ENCODE measurements around the gene KDM4C.
"Not testable (repeated sequence)": the region's sequence is repeated elsewhere in the genome, so short reads cannot be mapped to it uniquely, and the experiment has no call there.

KDM4C gene

DNA sequence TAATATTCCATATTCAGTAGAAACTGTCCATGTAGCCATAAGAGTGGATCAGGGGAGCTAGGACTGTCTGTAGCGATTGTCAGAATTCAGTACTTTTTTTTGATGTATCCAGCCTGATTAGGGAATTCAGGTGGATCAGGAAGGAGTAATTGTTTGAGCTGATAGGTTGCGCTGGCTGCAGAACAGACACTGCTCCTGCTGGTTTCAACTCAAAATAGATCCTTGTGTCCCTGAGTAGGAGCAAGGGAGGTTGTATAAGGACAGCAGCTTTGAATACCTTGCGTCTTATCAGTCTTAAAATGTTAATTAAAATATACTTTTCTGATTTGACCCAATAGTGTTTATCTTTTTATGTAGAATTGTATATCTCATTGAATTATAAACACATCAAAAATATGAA is 229.6 kb downstream of the KDM4C start:
- no peak for DNase-seq

DNA sequence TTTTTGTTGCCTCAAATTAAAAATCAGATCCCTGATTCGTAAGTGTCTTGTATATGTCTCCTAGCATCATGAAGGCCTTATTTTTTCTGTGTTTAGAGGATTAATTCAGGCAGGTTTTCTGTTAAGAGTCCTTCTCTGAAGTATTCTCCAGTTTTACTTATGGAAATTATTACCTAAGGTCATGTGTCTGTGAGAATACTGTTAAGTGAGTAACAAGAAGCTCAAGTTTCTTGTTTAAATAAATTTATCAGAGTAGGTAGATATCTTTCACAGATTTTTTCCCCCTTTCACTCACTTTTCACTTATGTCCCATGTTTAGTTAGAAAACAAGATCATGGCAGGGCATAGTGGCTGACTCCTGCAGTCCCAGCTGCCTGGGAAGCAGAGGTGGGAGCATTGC is 233.6 kb downstream of the KDM4C start:
- DNase-seq = no peak

DNA sequence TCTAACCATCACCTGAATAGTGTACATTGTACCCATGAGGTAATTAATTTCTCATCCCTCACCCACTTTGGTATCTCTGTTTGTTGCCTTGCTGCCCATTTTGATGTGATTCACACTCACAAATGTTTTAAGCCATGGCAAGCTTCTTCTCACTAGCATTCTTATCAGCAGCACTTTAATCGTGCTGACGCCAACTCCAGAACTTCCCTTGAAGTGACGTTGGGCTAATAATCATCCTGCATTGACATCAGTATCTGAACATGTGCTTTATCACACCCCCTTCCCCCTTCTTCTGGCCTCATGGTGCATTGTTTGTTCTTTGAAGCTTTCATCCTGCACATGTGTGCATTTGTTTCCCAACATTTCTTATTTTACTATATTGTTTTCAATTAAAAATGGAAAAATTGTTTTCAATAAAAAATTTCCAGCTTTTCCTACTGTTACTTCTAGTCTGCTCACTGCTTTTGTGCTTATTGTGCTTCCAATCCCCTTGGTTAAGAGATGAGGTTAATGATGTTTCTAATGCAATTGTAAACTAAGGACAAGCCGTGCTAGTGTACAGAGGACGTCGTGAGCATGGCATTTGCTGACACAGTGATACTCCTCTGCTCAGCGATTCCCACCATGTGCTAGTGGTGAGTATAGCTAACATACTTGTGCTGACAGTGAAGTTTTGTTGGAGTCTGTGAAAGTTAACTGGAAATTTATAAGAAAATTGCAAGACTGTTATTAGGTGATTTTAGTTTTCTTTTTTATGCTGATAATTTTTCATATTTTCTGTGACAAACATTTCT is 238.5 kb downstream of the KDM4C start:
- DNase-seq = no peak

DNA sequence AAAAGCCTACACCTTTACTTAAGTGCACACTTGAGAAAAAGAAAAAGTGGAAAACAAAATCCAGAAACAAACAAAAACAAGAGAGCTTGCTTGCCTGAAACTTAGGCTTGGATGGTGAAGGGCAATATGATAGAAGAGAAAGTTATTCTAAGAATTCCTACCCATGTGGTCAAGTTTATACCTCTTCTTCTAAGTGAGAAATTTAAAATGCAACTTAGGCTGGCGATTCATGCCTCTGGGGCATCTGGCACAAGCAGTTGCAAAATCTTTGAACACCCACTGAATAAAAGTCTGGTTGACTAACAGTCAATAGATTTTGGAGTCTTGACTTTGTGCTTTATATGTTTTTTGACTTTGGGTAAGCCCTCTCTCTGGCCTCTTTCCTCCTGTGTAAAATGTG is 239.6 kb downstream of the KDM4C start:
- no peak for DNase-seq

DNA sequence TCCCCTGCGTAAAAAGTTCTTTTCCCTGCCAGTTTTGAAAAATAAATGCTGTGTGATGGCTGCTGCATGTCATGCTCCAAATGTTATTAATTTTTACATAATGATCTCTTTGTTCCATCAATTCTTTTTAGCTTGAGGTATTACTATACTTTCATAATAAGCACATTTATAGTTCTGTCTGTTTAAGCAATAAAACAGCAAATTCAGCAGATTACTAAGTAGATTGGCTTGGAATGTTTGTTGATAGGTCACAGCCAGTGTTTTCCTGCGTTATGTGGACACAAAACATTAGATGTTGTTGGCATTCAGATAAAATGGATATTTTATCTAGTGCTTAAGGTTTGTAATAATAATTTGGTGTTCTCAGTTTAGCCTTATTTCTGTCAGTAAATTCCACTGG is 242.0 kb downstream of the KDM4C start:
- DNase-seq = no peak

DNA sequence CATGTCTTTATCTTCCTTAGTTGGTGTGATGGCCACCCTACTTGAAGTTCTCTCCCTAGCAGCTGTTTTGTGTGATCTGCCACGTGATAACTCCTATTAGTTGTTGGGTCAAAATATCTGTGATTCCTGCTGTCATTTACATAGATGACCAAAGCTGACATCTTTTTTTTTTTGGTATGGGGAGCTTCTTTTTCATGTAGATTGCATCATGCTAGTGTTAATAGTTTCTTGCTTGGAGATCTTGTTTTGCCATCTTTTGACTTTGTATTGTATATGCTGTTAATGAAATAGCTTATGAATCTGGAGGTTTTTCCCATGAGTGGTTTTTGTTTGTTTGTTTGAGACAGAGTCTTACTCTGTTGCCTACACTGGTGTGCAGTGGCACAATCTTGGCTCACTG is 243.8 kb downstream of the KDM4C start:
- no peak for DNase-seq

DNA sequence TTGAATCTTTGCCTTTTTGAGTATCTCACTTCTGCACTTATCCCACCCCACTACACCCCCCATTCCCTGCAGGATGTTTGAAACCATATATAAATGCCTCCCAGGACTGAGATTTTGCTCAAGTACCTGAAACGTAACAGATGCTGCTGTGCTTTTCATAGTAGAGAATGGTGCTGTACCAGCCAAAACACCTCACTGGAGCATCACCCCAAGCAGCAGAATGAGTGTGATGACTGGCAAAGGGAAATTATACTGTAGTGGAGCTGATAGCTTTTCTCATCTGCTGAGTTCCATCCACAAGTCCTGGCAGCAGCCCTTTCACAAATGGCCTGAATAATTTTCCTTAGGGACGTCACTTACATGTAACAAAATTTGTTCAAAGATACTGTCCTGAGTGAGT is 246.1 kb downstream of the KDM4C start:
- DNase-seq = no peak

DNA sequence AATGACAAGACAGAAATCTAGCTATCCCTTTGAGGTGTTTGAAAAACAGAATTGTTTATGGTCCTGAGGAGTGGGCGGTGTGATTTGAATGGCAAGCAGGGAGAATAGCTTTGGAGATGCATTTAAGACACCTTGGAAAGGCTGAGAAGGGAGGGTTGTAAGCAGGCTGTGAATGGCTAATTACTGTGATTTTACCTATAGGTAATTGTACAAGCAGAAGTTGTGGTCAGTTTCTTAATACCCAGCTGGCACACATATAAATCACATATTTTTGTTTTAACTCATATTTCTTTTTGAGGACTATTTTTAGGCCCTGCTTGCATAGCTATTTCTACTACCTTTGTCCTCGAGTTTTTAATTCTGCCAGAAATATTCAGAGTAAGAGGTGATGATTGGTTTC is 248.6 kb downstream of the KDM4C start:
- DNase-seq = no peak

DNA sequence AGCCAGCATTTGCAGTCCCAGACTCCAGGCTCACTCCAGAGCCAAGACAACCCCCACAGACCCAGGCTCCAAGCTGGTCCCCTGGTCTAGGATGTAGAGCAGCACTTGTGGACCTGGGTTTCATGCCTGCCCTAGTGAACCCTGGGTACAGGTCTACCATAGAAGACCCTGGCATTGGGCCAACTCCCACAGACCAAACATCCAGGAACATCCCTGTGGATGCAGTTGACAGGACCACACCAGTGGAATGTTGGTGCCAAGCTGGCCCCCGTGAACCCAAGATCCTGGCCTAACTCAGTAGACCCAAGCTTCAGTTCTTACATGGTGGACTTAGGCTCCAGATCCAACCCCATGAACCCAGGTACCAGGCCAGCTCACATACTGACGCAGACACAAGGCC is 250.6 kb downstream of the KDM4C start:
- DNase-seq = no peak

DNA sequence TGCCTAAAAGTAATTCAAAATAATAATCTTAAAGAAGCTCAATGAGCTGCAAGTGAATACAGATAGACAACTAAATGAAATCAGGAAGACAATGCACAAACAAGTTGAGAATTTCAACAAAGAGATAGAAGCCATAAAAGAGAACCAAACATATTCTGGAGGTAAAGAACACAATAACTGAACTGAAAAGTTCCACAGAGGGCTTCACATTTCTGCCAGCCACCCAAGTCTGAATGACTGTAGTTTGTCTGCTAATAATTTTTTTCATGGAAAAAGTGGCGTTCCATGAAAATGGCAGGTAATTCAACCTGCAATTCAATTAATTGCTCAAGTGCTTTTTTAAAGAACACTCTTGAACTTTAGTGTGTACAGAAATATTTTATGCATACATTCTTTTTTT is 251.3 kb downstream of the KDM4C start:
- DNase-seq = no peak

DNA sequence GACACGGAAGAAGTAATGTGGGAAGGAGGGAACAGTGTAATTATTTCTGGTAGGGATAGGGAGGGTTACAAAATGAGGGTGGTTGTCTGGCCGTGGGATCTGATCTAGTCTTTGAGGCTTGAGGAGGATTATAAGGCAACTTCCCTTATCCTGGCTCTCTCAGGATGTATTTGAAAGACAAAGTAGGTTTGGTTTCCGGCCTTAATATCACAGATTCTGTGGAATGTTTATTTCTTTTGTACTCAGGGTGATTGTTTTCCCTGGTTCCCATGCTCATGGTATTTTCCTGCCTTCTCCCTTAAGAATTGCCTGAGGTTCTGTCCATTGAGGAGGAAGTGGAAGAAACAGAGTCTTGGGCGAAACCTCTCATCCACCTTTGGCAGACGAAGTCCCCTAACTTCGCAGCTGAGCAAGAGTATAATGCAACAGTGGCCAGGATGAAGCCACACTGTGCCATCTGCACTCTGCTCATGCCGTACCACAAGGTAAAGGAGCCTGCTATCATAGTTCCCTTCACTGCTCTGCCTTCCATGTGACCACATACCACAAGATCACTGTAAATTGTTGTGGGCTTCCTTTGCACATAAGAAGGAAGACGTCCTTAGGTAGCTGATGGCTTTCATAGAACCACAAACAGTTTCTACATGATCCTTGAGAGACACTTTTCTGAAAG is 253.8 kb downstream of the KDM4C start:
- DNase-seq = peak; percentile 96

DNA sequence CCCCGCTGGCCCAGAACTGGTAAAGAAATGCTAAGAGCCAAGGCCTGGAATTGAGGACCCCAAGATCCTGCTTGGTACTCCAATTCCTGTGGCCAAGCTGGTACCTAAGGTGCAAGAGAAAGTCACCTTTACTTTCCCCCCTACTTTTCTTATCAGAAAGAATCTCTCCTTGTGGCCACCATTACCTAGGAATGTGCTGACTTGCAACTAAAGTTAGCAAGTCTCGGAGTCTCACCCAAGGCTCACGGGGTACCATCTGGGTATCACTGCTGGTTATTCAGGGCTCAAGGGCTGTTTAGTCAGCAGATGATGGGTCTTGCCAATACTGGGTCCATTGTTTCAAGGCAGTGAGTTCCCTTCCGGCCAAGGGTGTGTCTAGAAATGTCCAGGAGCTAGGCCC is 270.2 kb downstream of the KDM4C start:
- no peak for DNase-seq

DNA sequence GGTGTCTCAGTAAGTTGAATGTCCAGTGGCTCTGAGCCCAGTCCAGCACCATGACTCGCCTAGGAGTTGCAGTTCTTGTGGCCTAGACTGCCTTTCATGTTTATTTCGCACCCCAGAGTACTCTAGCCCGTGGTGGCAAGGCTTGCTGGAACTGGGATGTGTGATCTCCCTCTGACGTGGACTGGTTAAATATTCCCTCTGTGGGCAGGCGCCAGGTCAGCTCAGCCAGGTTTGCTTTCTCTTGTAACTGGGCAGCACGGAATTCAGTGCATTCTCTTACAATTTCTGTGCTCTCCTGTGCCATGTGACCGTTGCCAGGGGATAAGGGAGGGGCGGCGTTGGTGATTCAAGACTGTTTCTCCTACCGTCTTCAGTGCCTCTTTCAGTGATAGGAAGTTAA is 270.8 kb downstream of the KDM4C start:
- DNase-seq = no peak

DNA sequence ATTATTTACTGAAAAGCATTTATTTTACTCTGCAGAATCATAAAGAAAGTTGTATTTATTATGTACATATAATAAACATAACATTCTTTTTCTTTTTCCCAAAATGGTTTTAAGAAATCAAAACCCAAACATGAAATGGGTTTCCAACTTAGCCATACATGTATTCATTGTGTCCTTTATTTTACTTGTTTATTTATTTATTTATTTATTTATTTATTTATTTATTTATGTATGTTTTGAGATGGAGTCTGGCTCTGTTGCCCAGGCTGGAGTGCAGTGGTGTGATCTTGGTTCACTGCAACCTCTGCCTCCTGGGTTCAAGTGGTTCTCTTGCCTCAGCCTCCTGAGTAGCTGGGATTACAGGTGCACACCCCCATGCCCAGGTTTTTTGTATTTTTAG is 273.2 kb downstream of the KDM4C start:
- DNase-seq = not testable (repeated sequence)

DNA sequence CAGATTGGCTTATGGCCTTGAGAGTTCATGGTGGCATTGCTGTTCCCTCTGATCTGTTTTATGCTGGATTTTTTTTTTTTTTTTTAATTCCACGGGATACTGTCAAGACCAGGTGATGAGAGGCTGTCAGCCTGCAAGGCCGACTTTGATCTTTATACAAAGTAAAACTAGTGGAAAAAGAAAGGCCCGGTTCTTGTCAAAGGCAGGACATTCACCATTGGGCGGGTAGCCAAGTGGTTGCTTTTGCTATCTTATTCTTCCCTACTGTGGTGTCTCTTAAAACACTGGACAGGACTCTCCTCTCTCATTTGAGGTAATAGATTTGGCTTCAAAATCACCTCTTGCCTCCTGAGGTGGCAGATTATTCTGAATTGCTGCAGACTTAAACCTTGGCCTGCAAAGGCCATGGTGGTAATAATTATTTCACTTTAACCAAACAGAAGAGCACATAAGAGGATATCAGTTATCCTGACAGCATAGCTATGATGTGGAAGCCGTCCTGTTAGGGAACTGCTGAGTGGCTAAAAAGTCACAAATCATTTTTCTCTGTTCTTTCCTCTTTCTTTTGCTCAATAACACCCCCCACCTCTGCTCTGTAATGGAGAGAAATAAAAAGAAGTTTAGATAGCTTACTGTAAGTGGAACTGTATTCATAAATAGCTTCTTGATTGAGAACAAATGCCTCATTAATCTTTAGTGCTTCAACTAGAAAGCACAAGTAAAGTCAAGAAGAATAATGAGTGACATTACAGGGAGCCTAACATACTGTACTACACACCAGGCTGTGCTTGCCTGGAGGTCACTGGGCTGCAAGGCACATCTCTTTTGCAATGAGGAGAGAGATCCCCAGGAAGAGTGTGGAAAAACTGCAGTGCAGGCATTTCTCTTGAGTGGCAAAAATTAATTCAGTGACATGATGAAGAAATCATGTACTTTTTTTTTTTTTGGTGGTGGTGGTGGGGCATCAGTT is 275.6 kb downstream of the KDM4C start:
- DNase-seq = no peak

DNA sequence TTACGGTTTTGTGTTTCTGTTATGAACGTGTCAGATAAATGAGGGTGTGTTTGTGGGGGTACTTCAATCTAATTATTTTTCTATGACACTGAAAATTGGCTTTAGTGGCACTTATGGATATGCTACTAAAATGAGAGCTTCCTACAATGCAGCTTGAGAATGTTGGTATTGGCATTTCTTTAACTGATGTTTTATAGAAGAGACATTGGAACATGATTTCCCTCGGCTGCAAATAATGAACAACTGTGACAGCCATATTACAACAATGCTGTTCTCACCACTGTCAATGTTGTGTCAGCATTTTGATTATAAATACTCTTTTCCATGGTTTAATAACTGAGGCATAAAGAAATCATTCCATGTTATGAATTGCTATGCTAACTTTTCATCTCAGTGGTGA is 279.4 kb downstream of the KDM4C start:
- no peak for DNase-seq

DNA sequence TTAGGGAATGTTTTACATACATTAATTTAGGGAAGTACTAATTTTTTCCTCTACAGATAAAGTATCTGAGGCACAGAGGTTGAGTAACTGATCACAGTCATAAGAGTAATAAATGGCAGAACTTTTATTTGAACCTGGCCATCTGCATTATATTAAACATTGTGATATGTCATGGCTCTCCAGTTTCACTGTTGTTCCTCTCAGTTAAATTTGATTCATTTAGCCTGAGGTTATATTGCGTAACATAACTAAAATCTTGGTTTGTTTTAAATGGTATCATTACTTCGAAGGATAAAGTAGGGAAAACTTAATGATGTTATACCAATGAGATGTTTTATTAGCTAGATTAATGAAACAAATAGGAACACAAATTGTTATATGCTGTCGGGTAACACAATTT is 284.4 kb downstream of the KDM4C start:
- DNase-seq = no peak

DNA sequence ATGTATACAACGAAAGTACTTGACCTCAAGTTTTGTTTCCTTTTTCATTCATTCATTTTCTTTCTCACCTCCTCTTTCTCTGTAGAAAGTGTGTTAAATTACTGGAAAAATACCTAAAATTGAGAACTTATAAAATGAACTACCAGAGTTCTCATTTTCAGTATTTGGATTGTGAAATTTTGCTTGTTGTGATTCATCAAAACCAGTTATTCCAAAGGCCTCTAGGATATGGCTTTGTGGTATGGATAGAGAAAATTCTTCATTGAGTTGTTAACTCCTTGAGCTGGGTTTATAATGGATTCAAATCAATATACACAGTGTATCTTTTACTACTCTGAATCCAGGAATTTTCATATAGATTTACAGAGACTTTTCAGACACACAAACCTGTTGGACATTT is 287.6 kb downstream of the KDM4C start:
- DNase-seq = peak; percentile 17

DNA sequence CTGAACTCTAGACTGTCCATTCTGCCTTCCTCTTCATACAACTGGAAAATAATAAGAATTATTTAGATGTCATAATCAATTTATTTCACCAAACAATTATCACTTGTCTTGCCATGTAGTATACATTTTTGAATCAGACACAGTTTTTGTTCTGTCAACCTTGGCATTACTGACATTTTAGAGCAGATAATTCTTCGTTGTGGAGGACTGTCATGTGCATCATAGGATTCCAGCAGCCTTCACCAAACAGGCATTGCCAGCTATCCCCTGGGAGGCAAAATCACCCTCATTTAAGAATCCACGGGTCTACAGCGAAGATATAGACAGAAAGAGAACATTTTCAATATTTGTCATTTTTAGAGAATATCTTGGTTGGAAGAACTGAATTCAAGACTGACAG is 293.9 kb downstream of the KDM4C start:
- no peak for DNase-seq

DNA sequence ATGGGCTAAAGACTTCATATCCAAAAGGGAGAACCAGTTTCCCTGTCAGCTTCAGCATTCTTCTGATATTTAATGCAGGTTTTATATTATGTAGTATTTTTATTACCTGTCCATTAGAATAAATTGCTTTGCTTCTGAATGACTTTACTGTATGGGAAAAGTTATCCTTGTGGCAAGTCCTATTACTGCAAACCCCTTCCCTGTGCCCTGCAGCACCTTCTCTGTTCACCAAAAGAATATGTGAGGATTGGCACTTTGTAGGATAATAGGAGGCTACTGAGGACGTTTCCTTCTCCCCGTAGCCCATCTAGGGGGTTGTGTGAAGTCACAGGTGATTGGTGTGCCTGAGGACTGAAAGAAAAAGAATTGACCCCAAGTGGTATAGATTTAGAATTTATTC is 296.1 kb downstream of the KDM4C start:
- DNase-seq = no peak

DNA sequence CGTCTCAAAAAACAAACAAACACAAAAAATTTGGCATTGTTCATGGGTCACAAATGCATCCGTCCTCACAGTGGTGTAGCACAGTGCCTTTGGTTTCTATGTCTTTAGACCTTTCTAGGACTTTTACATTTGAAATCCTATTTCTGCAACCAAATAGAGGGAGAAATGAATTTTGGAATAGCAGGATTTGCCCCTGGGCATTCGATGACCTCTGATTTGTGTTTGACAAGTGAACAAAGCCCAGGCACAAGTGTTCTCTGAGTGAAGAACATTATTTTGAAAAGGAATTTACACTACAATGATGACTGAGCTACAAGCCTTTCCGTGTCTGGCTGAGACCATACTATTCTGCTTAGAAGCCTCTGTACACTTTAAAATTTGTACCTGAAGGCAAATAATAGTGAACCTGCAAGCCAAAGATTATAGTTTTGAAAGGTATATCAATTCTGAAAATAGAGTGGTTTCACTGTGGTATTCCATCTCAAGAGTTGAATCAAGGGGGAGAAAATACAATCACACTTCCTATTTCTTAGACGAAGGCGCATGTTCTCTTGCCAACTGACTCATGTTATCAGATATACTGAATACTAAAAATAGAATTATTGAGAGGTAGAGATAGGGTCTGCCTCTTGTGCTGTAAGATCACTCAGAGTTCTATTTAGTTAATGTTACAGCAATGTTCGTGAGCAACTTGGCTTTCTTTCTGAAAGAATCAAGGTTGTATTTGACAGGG is 297.6 kb downstream of the KDM4C start:
- DNase-seq = no peak

DNA sequence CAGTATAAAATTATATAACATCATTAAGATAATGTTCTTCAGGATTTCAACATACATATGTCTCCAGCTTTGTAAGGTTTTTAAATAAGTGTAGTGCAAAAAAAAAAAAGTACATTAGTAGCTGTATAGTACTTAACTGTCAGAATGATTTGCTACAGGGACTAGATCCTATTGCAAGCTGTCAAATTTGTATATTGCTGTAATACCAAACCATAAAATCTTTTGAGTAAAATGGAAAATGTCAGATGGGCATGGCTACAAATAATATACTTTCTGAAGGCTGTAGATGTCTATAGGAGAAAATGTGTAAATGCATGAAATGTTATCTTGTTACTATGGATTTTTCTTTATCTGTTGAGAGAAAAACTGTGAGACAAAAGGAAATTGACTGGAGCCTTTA is 298.5 kb downstream of the KDM4C start:
- DNase-seq = no peak

DNA sequence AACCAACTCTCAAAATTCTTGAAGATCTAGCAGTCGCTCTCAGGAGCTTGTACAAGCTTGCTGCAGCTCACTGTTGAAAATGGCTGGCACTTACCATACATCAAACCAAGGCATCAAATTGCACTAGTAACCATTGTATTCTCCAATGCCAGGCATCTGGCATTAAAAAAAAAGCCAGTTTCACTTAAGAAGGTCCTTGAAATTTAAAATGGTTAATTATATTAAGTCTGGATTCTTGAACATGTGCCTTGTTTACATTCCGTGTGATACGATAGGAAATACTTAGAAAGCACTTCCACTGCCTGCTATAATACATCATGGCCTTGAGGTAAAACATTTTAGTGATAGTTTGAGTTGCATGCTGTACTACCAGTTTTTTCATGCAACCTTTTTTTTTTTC is 300.7 kb downstream of the KDM4C start:
- no peak for DNase-seq

All from MV-4-11 (cell line).